Activated T-cell treated with anti-CD3 and anti-CD28 coated beads, Interleukin-2, amount 50 U/mL, for 72 hours (primary cell): ENCODE measurements around the gene PGBD5. TPM values are rescaled to one million over a fixed set of nuclear protein-coding genes. Genes with fewer than 3 reads are reported as not detected.

ENCODE experiments used
- ATAC-seq, 2 donors: fragments of 150-1000 bp; cut with Tn5 transposase; replicated peaks in 1 of 2; 2 replicates each; pipeline ENCODE4 v1.10.0; 2021; ENCODE audit warnings: moderate library complexity in 2 of 2, mild to moderate bottlenecking in 1 of 2
- DNase-seq, 2 donors: peaks; one replicate each; pipeline ENCODE4 v3.0.0; 2021 to 2022; ENCODE audit warnings: mixed read lengths in 1 of 2
- H3K27ac Mint-ChIP-seq: one replicate; pipeline ENCODE4 v1.8.0; 2022; ENCODE audit warnings: mild to moderate bottlenecking, moderate library complexity, mixed read lengths
- H3K27me3 Mint-ChIP-seq: one replicate; pipeline ENCODE4 v1.8.0; 2022; ENCODE audit warnings: low read depth, mixed read lengths
- H3K36me3 Mint-ChIP-seq, 2 donors: one replicate each; pipeline ENCODE4 v1.8.0; 2022; ENCODE audit warnings: mixed read lengths in 2 of 2, mild to moderate bottlenecking in 1 of 2; ENCODE audit not compliant: insufficient read depth in 2 of 2
- H3K4me1 Mint-ChIP-seq: one replicate; pipeline ENCODE4 v1.8.0; 2022; ENCODE audit warnings: low read depth, mixed read lengths
- H3K4me3 Mint-ChIP-seq, 2 donors: one replicate each; pipeline ENCODE4 v1.8.0; 2022; ENCODE audit warnings: mild to moderate bottlenecking in 2 of 2, mixed read lengths in 2 of 2, moderate library complexity in 2 of 2
- H3K9me3 Mint-ChIP-seq, 2 donors: one replicate each; pipeline ENCODE4 v1.8.0; 2022; ENCODE audit warnings: mixed read lengths in 2 of 2
- total RNA-seq, 2 donors: library from RNA; stranded (reverse); gene quantifications; one replicate each; pipeline ENCODE4 v1.2.3, GENCODE V29; 2022

The PGBD5 gene
- total RNA-seq, 2 donors from 2014 or later = 0.12 TPM; not detected in 1

DNA sequence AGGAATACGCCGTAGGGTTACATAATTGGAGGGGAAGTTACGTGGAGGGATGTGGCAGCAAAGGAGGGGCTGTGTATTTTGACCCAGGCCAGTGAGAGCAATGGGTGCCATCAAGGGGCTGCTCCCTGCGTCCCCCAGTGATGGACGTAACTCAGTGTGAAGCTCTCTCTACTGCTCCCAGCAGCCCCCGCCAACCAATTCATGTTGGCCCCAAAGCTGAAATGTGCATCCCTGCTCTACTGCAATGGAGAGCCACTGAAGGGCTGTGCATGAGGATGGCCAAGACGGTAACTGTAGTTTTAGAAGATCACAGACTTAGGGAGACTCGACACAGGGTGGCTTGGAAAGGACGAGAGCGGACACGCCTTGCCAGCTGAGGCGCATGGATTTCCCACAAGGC is 38.3 kb downstream of the PGBD5 start:
- no peak for DNase-seq
- Mint-ChIP-seq H3K36me3 (no peaks in the 10 kb centered on the region), H3K27ac (no peak overlapping the region), H3K27me3 (peaks cover 28% of the 10 kb centered on the region), H3K9me3 (no peaks in the 10 kb centered on the region), H3K4me1 (no peaks in the 10 kb centered on the region), H3K4me3 (no peak overlapping the region)
- ATAC-seq = no peak

DNA sequence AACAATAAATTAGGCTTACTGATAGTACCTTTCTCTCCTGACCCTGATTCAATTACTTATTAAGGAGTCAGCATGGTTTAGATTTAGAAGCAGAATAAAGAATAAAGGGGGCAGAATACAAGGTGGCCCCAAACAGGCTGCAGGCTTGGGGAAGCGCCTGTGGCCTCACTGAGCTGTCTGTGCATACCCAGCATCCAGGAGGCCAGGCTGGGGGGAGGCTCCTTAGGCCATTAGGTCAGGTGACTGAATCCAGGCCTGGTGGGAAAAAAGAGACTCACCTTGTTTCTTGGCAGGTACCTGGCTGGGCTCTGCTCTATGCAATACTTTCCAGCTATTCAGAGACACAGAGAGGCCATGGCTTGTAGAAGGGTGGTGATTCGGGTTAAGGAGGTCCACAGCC is 38.8 kb downstream of the PGBD5 start:
- H3K36me3 Mint-ChIP-seq = no peaks in the 10 kb centered on the region
- no peak overlapping the region for H3K4me3 Mint-ChIP-seq
- DNase-seq (no peak), ATAC-seq (no peak)
- H3K9me3 Mint-ChIP-seq = no peaks in the 10 kb centered on the region
- no peaks in the 10 kb centered on the region for H3K4me1 Mint-ChIP-seq
- peaks cover 22% of the 10 kb centered on the region for H3K27me3 Mint-ChIP-seq
- no peak overlapping the region for H3K27ac Mint-ChIP-seq

DNA sequence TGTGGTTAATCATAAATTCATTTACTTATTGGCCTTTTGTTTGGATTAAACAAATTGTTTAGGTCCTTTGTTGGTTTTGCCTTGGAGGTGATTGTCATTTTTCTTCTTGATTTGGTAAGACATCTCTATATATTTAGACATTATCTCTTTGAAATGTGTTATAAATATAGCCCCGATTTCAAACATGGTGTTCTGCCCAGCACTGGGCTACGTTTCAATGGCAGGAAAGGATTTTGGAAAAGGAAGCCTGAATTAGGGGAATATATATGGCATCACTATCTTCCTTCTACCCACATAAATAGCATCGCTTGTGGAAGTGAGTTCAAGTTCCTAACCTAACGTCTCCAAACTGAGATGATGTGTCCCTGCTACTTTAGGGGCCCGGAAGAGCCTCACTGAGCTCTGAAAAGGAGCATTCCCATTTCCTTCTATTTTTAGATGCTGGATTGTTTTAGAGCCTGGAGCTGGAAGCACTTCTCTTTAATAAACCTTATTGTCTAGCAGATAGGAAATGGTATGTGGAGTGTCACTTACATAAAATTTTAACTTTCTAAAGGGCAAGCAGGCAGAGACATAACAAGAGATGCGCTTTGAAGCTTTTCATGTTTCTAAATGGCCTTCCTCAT is 39.4 kb downstream of the PGBD5 start:
- no peak for ATAC-seq
- Mint-ChIP-seq H3K27me3 (peaks cover 21% of the 10 kb centered on the region), H3K27ac (no peak overlapping the region), H3K9me3 (no peaks in the 10 kb centered on the region), H3K4me3 (no peak overlapping the region), H3K4me1 (no peaks in the 10 kb centered on the region), H3K36me3 (no peaks in the 10 kb centered on the region)
- DNase-seq = no peak

DNA sequence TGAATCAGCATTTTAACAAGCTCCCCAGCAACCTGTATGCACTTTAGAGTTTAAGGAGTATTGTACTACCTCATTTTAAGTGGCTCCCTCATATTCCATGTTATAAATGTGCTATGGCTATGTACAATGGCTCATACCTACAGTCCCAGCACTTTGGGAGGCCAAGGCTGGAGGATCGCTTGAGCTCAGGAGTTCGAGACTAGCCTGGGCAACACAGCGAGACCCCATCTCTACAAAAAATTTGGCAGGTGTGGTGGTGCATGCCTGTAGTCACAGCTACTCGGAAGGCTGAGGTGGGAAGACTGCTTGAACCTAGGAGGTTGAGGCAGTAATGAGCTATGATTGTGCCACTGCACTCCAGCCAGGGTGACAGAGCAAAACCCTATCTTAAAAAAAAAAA is 40.2 kb downstream of the PGBD5 start:
- Mint-ChIP-seq H3K27ac (no peak overlapping the region), H3K36me3 (no peaks in the 10 kb centered on the region)

DNA sequence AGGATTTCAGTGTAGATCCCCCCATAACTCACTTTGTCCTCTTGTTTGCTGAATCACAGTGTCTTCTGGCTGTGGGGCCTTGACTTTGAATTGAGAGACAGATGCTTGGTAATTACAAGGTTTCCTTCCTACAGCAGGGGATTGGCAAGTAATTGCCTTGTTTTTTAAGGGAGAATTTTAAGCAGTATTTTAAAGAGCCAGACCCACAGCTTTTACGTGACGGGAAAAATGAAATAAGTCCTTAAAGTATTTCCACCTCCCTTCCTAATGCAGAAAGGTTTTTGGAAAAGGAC is 41.0 kb downstream of the PGBD5 start:
- Mint-ChIP-seq H3K4me3 (no peak overlapping the region), H3K9me3 (no peaks in the 10 kb centered on the region), H3K4me1 (no peaks in the 10 kb centered on the region), H3K36me3 (no peaks in the 10 kb centered on the region), H3K27me3 (peaks cover 18% of the 10 kb centered on the region), H3K27ac (no peak overlapping the region)
- DNase-seq (no peak), ATAC-seq (no peak)

More for the DNA sequence above, 40.2 kb downstream of the PGBD5 start:
- Mint-ChIP-seq H3K4me3 (no peak overlapping the region), H3K4me1 (no peaks in the 10 kb centered on the region), H3K27me3 (peaks cover 22% of the 10 kb centered on the region), H3K9me3 (no peaks in the 10 kb centered on the region)
- ATAC-seq = no peak
- no peak for DNase-seq

DNA sequence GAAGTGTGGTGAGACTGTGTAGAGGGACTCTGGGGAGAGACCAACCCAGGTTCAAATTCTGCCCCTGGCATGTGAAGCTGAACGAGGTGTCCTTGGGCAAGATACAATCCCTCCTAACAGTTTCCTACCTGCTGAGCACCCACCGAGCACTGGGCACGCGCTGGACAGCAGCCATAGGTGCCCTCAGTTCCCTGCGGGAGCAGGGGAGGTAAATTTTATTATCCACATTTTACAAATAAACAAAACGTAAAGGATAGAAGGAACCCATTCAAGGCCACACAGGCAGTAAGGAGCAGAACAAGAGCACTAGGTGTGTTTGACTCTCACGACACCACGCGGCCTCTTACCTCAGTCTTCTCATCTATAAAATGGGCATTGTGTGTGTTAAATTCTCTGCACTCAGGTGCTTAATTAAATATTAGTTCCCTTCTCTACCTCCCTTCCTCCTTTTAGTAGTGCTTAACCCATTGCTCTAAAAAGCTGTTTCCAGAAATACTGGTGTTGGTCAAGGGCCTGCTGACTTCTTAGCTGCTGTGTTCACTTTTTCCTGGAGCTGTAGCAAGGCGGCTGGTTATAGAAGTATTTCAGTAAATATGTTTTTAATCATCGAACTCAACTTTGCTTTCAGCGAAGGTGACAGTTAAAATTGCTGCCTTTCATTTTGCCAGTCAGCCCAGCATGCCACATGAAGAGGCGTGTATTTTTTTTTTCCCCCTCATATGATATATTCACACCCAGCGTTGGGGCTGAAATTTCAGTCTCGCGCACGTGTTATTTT is 41.6 kb downstream of the PGBD5 start:
- DNase-seq (no peak), ATAC-seq (no peak)
- Mint-ChIP-seq H3K9me3 (peaks cover 1 to 3% of the 10 kb centered on the region in 2 donors), H3K27me3 (peaks cover 18% of the 10 kb centered on the region), H3K4me3 (no peak overlapping the region), H3K27ac (no peak overlapping the region), H3K36me3 (peaks cover 1 to 3% of the 10 kb centered on the region in 2 donors), H3K4me1 (no peaks in the 10 kb centered on the region)

DNA sequence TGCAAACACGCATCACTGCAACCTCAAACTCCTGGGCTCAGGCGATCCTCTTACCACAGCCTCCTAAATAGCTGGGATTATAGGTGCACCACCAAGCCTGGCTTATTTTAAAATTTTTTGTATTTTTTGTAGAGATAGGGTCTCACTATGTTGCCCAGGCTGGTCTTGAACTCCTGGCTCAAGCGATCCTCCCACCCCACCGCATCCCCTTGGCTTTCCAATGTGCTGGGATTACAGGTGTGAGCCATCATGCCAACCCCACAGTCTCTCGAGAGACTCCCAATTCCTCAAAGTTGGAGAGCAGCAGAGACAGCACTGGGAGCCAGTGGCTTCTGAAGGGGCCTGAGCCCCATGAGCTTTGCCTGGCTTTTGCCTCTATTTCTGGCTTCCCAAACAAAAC is 42.7 kb downstream of the PGBD5 start:
- peaks cover 25% of the 10 kb centered on the region for H3K27me3 Mint-ChIP-seq
- H3K36me3 Mint-ChIP-seq = peaks cover 6 to 8% of the 10 kb centered on the region in 2 donors
- no peak overlapping the region for H3K4me3 Mint-ChIP-seq
- H3K4me1 Mint-ChIP-seq = no peaks in the 10 kb centered on the region
- peaks cover 8 to 10% of the 10 kb centered on the region in 2 donors for H3K9me3 Mint-ChIP-seq
- no peak overlapping the region for H3K27ac Mint-ChIP-seq
- ATAC-seq (no peak), DNase-seq (no peak)

DNA sequence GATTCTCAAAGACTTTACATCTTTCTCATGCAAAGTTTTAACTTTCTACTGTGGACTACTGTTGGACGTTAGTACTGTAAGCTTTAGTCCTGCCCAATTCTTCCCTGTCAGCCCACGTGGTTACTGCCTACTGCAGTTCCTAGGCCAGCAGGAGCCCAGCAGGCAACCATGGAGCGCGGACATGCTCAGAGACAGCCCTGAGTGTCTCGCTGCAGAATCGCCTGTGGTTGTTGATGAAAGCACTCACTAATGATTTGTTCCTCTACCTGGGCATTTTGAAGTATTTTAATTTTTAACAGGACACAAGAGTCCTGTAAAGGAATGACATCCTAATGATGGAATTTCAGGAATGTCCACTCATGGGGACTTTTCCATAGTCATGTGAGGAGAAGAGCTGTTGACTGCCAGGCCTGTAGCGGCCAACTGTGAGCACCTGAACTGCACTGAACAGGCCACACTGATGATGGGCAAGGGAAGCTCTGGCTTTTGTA is 44.1 kb downstream of the PGBD5 start:
- ATAC-seq = no peak
- Mint-ChIP-seq H3K4me1 (no peaks in the 10 kb centered on the region), H3K9me3 (peaks cover 8 to 10% of the 10 kb centered on the region in 2 donors)

DNA sequence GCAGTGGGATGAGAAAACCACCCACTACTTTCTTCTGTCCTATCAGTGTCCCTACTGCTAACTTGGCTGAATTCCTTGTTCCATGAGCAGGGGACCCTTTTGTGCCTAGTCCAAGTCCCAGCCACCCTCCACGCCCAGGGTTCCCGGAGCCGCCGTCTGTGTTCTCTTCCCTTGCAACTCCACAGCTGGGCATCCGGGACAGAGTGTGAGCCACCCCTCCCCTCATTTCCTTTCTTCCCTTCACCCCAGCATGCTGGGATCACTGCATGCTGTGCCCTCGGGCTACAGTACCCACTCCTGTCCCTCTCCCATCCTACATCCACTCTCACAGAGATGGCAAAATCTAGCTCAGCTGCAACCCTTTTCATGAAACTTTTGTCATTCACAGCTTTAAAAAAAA is 44.5 kb downstream of the PGBD5 start:
- DNase-seq (no peak), ATAC-seq (no peak)
- H3K27me3 Mint-ChIP-seq = peaks cover 21% of the 10 kb centered on the region
- H3K9me3 Mint-ChIP-seq = peaks cover 8 to 10% of the 10 kb centered on the region in 2 donors
- H3K4me1 Mint-ChIP-seq = no peaks in the 10 kb centered on the region
- H3K4me3 Mint-ChIP-seq = no peak overlapping the region
- H3K27ac Mint-ChIP-seq = no peak overlapping the region
- H3K36me3 Mint-ChIP-seq = peaks cover 6 to 8% of the 10 kb centered on the region in 2 donors

More for the DNA sequence above, 44.1 kb downstream of the PGBD5 start:
- Mint-ChIP-seq H3K27ac (no peak overlapping the region), H3K36me3 (peaks cover 6 to 8% of the 10 kb centered on the region in 2 donors), H3K27me3 (peaks cover 25% of the 10 kb centered on the region), H3K4me3 (no peak overlapping the region)
- DNase-seq = no peak

DNA sequence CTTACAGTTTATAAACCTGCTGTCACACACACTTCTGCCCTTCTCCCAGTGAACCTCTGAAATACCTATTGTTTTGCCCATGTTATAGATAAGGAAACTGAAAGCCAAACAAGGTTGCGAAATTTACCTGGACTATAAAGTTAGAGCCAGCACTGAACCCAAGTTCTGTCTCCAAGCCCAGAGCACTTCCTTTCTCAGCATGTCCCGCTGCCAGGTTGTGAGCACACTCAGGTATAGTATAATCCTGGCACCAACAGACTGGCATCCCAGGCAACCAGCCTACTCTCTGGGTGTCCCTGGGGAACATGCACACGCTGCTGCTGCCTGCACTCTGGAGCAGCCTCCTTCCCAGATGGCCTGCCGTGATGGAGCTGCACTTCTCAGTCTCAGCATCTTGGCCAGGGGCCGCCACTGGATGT is 45.1 kb downstream of the PGBD5 start:
- ATAC-seq = no peak
- Mint-ChIP-seq H3K4me3 (no peak overlapping the region), H3K27me3 (peaks cover 18% of the 10 kb centered on the region), H3K27ac (no peak overlapping the region), H3K9me3 (peaks cover 8 to 10% of the 10 kb centered on the region in 2 donors), H3K4me1 (no peaks in the 10 kb centered on the region), H3K36me3 (peaks cover 6 to 8% of the 10 kb centered on the region in 2 donors)
- no peak for DNase-seq

DNA sequence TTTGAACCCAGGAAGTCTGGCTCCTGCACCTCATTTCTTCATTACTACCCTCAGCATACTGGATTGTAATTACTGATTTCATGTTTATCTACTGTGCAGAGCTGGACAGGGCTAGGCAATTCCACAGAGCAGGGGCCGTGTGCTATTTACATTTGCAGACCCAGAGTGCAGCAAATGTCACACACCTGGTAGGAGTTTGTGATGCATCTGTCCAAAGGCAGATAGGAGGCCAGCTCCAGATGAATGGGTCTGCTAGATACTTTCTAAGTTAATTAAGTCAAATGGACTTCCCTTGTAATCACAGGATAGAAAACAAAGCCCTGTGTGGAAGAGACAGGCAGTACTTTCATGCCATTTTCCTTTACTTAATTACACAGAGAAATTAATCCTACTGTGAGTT is 46.2 kb downstream of the PGBD5 start:
- peaks cover 21% of the 10 kb centered on the region for H3K27me3 Mint-ChIP-seq
- peaks cover 8 to 10% of the 10 kb centered on the region in 2 donors for H3K9me3 Mint-ChIP-seq
- no peaks in the 10 kb centered on the region for H3K4me1 Mint-ChIP-seq
- ATAC-seq (no peak), DNase-seq (no peak)
- H3K27ac Mint-ChIP-seq = no peak overlapping the region
- no peak overlapping the region for H3K4me3 Mint-ChIP-seq
- peaks cover 6 to 8% of the 10 kb centered on the region in 2 donors for H3K36me3 Mint-ChIP-seq

DNA sequence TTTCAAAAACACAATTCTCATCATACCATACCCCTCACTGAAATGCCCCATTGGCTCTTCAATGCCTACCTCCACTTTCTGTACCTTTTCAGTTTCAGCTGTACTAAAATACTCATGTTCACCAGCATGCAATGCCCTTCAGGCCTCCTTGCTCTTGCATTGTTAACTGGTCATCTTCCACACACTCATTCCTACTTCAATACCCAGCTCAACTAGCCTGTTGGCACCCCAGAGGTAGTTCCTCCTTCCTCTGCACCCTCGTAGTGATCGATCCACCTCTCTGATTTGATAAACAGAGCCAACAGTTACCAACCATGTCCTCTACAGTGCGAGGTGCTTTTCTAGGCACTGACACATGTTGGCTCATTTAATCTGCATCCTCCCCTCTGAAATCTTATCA is 46.7 kb downstream of the PGBD5 start:
- no peak overlapping the region for H3K27ac Mint-ChIP-seq
- peaks cover 8 to 10% of the 10 kb centered on the region in 2 donors for H3K9me3 Mint-ChIP-seq
- H3K36me3 Mint-ChIP-seq = peaks cover 6 to 8% of the 10 kb centered on the region in 2 donors
- DNase-seq = no peak
- no peak for ATAC-seq
- H3K27me3 Mint-ChIP-seq = peaks cover 25% of the 10 kb centered on the region
- H3K4me3 Mint-ChIP-seq = no peak overlapping the region
- H3K4me1 Mint-ChIP-seq = no peaks in the 10 kb centered on the region

DNA sequence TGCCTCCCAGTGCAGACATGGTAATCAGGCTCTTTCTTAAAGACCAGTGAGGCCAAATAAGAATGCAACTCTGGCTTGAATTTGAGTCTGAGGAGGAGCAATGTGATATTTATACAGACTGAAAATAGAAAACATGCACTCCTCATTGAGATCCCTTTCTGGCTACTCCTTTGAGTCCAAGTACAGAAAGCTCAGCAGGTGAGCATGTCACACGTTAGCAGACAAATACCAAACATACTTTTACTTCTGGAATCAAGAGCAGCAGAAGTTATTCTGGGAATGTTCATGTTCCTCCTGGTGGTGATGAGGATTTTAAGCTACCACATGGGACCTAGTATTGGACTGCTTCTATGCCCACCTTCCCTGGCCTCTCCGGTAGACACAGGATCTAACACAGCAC is 48.3 kb downstream of the PGBD5 start:
- Mint-ChIP-seq H3K9me3 (peaks cover 8 to 10% of the 10 kb centered on the region in 2 donors), H3K36me3 (peaks cover 6 to 8% of the 10 kb centered on the region in 2 donors), H3K4me1 (no peaks in the 10 kb centered on the region), H3K27me3 (peaks cover 27% of the 10 kb centered on the region), H3K27ac (no peak overlapping the region), H3K4me3 (no peak overlapping the region)
- no peak for DNase-seq
- ATAC-seq = no peak
